Cortex of kidney (tissue), 1 donor: ENCODE results near the gene MYG1.

Experiments
- DNase-seq: peaks from one replicate; lab custom pipeline; 2025; lab: John Stamatoyannopoulos, UW

Gene MYG1, protein sequence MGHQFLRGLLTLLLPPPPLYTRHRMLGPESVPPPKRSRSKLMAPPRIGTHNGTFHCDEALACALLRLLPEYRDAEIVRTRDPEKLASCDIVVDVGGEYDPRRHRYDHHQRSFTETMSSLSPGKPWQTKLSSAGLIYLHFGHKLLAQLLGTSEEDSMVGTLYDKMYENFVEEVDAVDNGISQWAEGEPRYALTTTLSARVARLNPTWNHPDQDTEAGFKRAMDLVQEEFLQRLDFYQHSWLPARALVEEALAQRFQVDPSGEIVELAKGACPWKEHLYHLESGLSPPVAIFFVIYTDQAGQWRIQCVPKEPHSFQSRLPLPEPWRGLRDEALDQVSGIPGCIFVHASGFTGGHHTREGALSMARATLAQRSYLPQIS

DNA sequence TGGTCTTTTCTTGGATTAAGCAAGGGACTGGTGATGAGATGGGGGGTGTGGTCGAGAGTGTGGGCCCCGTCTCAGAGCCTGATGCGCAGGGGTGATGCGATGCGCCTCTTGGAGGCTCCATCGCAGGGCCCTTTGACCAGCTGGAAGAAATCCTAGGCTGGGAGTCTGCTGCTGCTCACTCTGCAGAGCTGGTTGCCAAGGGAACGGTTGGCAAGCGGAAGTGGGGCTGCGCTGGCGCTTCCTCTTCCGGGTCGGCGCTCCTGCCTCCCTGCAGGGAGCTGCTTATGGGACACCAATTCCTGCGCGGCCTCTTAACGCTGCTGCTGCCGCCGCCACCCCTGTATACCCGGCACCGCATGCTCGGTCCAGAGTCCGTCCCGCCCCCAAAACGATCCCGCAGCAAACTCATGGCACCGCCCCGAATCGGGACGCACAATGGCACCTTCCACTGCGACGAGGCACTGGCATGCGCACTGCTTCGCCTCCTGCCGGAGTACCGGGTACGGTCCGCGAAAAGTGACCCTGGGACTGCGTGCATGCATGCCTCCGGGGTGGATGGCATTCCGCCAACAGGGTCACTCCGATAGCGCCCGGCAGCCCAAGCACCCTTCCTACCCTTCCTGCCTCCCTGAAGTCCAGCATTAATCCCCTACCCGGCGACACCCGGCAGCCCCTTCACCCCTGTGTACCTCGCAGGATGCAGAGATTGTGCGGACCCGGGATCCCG lies at the start of gene MYG1:
Gene MYG1, plus strand, starts transcription at position 242 of the 727 bp plus-strand sequence. Its CDS starts 43 bp downstream, at position 285.
- DNase-seq = no peak

DNA sequence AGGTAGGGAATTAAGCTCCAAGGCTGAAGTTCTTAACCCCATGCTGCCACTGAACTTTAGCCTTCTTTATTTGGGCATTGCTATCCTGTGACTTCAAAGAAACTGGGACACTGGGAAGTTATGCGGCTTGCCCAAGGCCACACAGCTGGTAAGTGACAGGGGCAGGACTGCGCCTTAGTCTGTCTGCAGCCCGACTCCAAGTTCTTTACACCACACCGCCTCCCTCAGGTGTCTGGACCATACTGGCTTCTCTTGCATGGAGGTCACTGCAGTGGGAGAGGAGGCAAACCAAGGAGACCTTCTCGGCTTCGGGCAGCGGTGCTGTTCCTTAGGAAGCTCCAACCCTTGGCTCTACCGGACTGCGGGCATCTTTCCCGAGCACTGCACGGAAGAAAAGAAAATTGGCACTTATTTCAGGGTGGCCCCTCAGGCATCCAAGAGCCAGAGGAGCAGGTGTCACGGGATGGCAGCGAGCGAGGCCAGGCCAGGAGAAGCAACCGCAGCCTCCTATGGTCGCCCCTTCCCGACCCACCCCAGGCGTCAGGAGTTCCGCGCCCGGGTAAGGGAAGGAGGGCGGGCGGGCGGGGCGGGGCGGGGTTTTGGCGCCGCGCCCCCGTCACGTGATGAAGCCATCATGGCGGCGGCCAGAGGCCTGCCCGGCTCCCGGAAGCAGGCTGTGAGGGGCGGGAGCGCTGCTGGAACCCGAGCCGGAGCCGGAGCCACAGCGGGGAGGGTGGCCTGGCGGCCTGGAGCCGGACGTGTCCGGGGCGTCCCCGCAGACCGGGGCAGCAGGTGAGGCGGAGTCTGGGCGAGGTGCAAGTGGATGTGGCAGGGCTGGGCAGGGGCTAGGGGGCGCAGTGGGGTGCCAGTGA lies 47.8 kb upstream of the MYG1 start:
- peak; percentile 50 for DNase-seq

DNA sequence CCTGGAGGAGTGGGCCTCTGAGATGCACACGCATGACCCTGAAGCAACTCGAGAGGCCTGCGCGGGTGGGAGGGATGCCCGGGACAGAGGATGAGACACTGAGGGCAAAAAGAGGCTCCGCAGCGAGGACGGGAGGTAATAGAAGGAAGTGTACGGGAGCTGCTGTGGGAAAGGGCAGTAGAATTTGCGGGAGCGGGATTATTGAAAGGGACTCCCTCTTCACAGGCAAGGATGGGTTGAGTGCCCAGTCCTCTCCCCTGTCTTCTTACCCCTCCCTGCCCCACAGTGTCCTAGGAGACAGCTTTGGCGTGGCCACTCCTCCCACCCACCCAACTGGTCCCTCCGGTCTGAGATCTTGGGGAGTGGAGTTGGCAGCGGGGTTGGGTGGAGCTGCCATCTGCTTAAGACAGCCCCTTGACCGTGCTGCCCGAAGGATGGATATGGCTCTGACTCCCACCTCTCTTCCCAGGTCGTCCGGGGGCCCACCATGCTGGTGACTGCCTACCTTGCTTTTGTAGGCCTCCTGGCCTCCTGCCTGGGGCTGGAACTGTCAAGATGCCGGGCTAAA lies 47.1 kb upstream of the MYG1 start:
- no peak for DNase-seq

- DNase-seq = no peak
Observed at GRCh38 chr12:53253298-53253697, 46.2 kb upstream of the MYG1 start.

DNA sequence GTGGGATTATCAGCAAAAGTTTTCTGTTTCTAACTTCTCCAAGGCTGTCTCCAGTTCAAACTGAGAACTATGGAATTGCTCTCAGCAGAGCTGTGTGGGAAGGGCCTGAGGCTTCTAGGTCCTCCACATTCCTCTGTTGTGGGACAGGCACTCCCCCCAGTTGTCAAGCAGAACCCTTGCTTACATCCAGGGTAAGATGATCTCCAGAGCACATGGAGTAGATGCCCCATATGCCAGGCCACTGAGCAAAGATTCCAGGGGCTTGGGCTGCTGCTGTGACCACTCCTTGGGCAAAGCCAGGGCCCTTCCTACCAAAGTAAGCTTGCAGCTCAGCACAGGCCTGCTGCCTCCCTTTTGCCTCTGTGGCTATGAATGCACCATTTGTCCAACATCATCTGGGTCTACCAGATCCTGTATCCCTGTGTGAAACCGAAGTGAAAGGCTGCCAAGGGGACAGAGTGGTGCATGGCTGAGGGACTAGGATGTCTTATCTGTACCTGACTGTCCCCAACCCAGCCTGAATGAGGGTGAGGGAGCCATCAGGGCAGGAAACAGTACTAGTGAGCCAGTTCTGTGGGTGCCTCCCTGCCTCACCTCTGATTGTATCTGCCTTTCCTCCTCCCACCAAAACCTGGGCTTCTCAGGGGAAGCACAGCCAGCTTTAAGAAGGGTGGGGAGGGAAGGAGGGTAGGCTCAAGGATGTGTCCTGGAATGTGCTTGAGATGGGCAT lies 44.5 kb upstream of the MYG1 start:
- DNase-seq = no peak

- DNase-seq = no peak
Observed at GRCh38 chr12:53255996-53256395, 43.5 kb upstream of the MYG1 start.

GRCh38 chr12:53258541-53259539 lies 40.7 kb upstream of the MYG1 start:
- DNase-seq = no peak

DNA sequence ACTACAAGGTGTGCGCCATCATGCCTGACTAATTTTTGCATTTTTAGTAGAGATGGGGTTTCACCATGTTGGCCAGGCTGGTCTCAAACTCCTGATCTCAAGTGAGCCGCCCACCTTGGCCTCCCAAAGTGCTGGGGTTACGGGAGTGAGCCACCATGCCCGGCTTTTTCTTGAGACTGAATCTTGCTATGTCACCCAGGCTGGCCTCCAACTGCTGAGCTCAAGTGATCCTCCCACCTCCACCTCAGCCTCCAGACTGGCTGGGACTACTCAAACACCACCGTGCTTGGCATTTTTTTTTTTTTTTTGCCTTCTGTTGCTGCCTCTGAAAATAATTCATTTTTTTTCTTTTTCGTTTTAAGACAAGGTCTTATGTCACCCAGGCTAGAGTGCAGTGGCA lies 39.6 kb upstream of the MYG1 start:
- DNase-seq = no peak

DNA sequence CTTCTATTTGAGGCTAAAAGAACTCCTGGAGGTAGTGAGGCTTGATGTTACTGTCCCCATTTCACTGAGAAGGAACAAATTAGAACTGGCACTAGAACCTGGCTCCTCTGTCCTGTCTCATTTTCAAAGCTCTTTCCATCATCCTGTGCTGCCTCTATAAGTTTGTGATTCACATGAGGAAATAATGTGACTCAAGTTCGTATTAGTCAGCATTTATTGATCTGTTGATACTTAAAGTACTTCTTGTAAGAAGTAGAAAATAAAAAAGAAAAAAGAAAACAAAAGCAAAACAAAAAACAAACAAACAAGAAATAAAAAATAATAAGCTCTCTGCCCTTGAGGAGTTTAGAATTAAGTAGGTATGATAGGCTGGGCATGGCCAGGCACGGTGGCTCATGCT lies 33.7 kb upstream of the MYG1 start:
- DNase-seq = no peak

DNA sequence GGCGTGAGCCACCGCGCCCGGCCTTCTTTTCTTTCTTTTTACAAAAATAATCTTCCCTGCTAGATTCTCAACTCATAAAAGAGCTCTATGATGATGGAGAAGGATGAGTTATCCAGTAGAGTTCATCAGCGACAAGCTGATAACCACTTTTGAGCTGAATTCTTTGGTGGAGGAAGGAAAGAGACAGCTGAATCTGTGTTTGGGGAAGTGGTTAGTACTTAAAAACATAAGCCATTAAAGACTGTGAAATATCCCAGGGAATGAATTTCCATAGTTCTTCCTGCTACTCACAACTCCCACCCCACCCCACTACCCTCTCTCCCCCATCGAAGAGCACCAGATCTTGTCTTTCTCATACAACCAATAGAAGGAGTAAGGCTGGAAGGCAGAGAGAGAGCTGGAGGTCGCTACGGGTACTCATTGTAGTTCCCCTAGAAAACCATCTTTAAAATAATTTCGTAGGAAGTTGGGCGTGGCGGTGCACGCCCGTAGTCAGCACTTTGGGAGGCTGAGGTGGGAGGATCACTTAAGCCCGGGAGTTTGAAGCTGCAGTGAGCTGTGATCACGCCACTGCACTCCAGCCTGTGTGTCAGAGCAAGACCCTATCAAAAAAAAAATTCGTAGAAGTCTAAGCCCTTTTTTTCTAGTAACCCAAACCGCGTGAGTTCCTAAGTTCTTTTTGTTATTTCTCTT lies 32.0 kb upstream of the MYG1 start:
- no peak for DNase-seq

- DNase-seq = no peak
Observed at GRCh38 chr12:53267999-53268629, 31.4 kb upstream of the MYG1 start, which contains the start of gene ESPL1. TSS of gene ESPL1 (plus strand) at chr12:53268299. CDS start at chr12:53268767, 468 bp downstream.

DNA sequence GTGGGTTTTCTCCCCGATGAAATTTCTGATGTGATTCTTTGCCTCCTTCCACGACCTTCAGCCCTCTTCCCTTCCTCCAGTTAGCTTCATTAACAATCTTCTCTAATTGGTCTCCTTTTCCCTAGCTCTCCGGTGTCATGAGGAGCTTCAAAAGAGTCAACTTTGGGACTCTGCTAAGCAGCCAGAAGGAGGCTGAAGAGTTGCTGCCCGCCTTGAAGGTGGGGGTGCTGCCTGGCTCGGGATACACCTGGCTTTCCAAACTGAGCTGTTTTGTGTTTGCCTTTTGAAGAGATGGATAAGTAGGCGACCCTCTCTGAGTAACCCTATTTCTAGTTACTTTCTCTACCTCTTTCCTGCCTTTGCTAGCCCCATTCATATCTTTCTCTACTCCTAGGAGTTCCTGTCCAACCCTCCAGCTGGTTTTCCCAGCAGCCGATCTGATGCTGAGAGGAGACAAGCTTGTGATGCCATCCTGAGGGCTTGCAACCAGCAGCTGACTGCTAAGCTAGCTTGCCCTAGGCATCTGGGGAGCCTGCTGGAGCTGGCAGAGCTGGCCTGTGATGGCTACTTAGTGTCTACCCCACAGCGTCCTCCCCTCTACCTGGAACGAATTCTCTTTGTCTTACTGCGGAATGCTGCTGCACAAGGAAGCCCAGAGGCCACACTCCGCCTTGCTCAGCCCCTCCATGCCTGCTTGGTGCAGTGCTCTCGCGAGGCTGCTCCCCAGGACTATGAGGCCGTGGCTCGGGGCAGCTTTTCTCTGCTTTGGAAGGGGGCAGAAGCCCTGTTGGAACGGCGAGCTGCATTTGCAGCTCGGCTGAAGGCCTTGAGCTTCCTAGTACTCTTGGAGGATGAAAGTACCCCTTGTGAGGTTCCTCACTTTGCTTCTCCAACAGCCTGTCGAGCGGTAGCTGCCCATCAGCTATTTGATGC lies 30.6 kb upstream of the MYG1 start:
- no peak for DNase-seq

- no peak for DNase-seq
Observed at GRCh38 chr12:53274445-53274844, 25.1 kb upstream of the MYG1 start.

DNA sequence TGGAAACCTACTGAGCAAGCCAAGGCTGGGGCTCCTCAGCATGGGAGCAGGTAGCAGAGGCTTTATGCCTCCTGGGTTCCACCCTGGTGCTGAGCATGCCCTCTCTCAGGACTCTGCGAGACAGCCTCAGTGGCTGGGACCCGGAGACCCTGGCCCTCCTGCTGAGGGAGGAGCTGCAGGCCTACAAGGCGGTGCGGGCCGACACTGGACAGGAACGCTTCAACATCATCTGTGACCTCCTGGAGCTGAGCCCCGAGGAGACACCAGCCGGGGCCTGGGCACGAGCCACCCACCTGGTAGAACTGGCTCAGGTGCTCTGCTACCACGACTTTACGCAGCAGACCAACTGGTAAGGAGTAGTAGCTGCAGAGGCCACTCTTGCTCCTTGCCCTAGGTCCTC lies 23.0 kb upstream of the MYG1 start:
- DNase-seq = no peak

GRCh38 chr12:53277981-53278380 lies 21.5 kb upstream of the MYG1 start:
- DNase-seq = no peak

DNA sequence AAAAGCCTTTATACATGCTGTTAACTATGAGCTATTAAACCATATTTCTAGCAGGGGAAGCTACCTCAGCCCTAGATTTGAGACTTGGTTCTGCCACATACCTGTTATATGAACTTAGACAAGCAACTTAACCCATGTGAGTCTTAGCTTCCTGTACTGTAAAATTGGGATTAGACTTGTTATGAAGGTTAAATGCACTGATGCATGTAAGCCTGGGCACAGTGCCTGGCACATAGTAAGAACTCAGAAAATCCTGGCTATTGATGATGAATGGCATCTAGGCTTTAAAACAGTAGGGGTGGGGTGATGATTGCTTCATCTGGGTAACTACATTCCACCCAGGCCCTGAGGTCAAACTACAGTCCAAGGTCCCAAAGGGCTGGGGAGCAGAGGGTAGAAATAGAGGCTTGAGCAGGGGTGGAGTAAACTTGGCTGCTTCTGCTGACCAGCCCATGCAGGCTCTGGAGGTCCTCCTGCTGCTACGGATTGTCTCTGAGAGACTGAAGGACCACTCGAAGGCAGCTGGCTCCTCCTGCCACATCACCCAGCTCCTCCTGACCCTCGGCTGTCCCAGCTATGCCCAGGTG lies 20.1 kb upstream of the MYG1 start:
- DNase-seq = no peak

- no peak for DNase-seq
Observed at GRCh38 chr12:53279888-53280498, 19.5 kb upstream of the MYG1 start.
